Suprapubic skin (tissue), 3 donors: ENCODE measurements around the gene SMARCC1.

ENCODE experiments used
- POLR2A ChIP-seq, 2 donors: fragments of 450-650 bp; IDR thresholded peaks; one replicate each; pipeline ENCODE4 v1.6.1; 2017; ENCODE audit warnings: antibody characterized with exemption in 2 of 2, mild to moderate bottlenecking in 2 of 2, moderate library complexity in 2 of 2
- TF ChIP-seq, protein P1 (sequence below), 2 donors: fragments of 200-600 bp in 1 of 2; fragments of 450-650 bp in 1 of 2; sonication (generic) in 1 of 2; IDR thresholded peaks; one replicate each; pipeline ENCODE4 v1.5.1; 2016 to 2019; ENCODE audit warnings: antibody characterized with exemption in 2 of 2, mild to moderate bottlenecking in 1 of 2, moderate library complexity in 1 of 2

DNA sequence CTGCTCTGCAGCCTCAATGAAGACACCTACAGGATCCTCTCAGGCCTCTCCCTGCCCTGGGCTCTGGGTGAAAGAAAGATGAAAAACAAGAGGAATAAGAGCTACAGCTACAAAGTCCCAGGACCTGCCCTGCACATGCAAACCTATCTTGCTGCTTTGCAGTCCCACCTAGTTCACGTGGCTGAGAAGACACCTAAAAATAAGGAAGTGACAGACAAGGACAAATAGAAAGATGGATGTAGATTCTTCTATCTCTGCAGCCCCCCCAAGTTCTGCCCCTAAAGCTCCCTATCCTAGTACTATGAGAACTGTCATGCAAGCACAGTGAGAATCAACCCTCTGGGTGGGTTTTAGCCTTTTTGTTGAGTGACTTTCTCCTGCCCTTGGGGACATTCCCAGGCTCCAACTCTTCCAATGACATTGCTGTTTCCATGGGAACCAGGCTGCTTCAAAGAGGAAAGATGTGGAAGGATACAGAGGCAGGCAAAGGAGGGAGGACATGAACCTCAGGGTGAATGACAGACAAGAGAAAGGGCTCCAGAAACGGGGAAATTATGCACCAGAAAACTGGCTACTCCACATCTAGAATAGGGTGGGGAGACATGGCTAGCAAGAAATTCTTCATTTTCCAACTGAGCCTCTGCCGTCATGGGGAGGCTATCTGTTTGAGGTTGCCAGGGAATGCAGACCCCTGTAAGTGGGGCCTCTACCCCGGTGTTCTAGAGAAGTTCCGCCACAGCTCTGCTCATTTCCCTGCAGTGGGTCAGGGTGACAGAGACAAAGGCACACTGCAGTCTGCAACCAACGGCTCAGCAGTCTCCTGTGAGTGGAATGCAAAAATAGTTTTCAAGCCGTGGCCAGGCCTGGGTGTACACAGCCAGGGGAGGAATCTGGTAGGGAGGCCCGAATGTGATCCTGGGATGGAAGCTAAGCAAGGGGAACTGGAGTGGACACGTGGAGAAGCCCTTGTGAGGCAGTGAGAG, 208.2 kb downstream of the SMARCC1 start:
- TF ChIP-seq, protein P1, sequence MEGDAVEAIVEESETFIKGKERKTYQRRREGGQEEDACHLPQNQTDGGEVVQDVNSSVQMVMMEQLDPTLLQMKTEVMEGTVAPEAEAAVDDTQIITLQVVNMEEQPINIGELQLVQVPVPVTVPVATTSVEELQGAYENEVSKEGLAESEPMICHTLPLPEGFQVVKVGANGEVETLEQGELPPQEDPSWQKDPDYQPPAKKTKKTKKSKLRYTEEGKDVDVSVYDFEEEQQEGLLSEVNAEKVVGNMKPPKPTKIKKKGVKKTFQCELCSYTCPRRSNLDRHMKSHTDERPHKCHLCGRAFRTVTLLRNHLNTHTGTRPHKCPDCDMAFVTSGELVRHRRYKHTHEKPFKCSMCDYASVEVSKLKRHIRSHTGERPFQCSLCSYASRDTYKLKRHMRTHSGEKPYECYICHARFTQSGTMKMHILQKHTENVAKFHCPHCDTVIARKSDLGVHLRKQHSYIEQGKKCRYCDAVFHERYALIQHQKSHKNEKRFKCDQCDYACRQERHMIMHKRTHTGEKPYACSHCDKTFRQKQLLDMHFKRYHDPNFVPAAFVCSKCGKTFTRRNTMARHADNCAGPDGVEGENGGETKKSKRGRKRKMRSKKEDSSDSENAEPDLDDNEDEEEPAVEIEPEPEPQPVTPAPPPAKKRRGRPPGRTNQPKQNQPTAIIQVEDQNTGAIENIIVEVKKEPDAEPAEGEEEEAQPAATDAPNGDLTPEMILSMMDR (IDR thresholded peaks at IDR 0.05) = no peak
- no peak for TF ChIP-seq POLR2A (IDR thresholded peaks at IDR 0.05)
